Endothelial cell (in vitro differentiated cells): ENCODE results near the gene UNC119B. TPM values are rescaled to one million over a fixed set of nuclear protein-coding genes. Genes with fewer than 3 reads are reported as not detected.

Experiments used
- DNase-seq: peaks from one replicate; pipeline ENCODE4 v3.0.0; 2021; ENCODE audit warnings: low spot score
- H3K27ac Mint-ChIP-seq: one replicate; pipeline ENCODE4 v1.8.0; 2021; ENCODE audit warnings: mixed read lengths, inconsistent platforms; ENCODE audit not compliant: unreplicated experiment
- H3K27me3 Mint-ChIP-seq: one replicate; pipeline ENCODE4 v1.8.0; 2021; ENCODE audit warnings: mild to moderate bottlenecking, moderate library complexity, mixed read lengths, inconsistent platforms; ENCODE audit not compliant: unreplicated experiment
- H3K36me3 Mint-ChIP-seq: one replicate; pipeline ENCODE4 v1.8.0; 2021; ENCODE audit warnings: mild to moderate bottlenecking, low read depth, mixed read lengths, inconsistent platforms; ENCODE audit not compliant: unreplicated experiment
- H3K4me1 Mint-ChIP-seq: one replicate; pipeline ENCODE4 v1.8.0; 2021; ENCODE audit warnings: mild to moderate bottlenecking, mixed read lengths, inconsistent platforms; ENCODE audit not compliant: unreplicated experiment
- H3K4me3 Mint-ChIP-seq: one replicate; pipeline ENCODE4 v1.8.0; 2021; ENCODE audit warnings: mild to moderate bottlenecking, mixed read lengths, inconsistent platforms; ENCODE audit not compliant: unreplicated experiment
- H3K9me3 Mint-ChIP-seq: one replicate; pipeline ENCODE4 v1.8.0; 2021; ENCODE audit warnings: mixed read lengths, inconsistent platforms; ENCODE audit not compliant: unreplicated experiment
- CTCF ChIP-seq: fragments of 200-600 bp; sonication (generic); IDR thresholded peaks from one replicate; pipeline ENCODE4 v1.5.0; 2021; ENCODE audit warnings: antibody characterized with exemption; ENCODE audit not compliant: unreplicated experiment
- total RNA-seq: library from RNA; stranded (reverse); fragmentation: NEBNext Ultra II Directional; extraction: Animal tissue kit (Norgen Biotek cat#: 25700); gene quantifications from one replicate; pipeline ENCODE4 v1.2.1, GENCODE V29; 2021; ENCODE audit not compliant: unreplicated experiment

UNC119B gene
- total RNA-seq, 1 donor from 2014 or later = 35.0 TPM

- DNase-seq = peak; percentile 39
- Mint-ChIP-seq H3K27ac (no peak overlapping the region), H3K4me3 (no peak overlapping the region), H3K9me3 (no peaks in the 10 kb centered on the region), H3K36me3 (peaks cover 6% of the 10 kb centered on the region), H3K4me1 (no peaks in the 10 kb centered on the region), H3K27me3 (peaks cover 3% of the 10 kb centered on the region)
- peak; percentile 11 for TF ChIP-seq CTCF
Observed at GRCh38 chr12:120737557-120738251, 27.4 kb downstream of the UNC119B start.

- Mint-ChIP-seq H3K4me3 (no peak overlapping the region), H3K27me3 (peaks cover 3% of the 10 kb centered on the region), H3K27ac (no peak overlapping the region), H3K4me1 (no peaks in the 10 kb centered on the region), H3K9me3 (no peaks in the 10 kb centered on the region), H3K36me3 (peaks cover 6% of the 10 kb centered on the region)
- no peak for DNase-seq
- no peak for TF ChIP-seq CTCF
Observed at GRCh38 chr12:120738252-120739030, 28.2 kb downstream of the UNC119B start.

- H3K4me3 Mint-ChIP-seq = no peak overlapping the region
- no peaks in the 10 kb centered on the region for H3K4me1 Mint-ChIP-seq
- H3K27me3 Mint-ChIP-seq = peaks cover 3% of the 10 kb centered on the region
- H3K27ac Mint-ChIP-seq = no peak overlapping the region
- no peaks in the 10 kb centered on the region for H3K9me3 Mint-ChIP-seq
- peaks cover 3% of the 10 kb centered on the region for H3K36me3 Mint-ChIP-seq
- TF ChIP-seq CTCF = no peak
- DNase-seq = no peak
Observed at GRCh38 chr12:120739031-120739762, 28.9 kb downstream of the UNC119B start.

- Mint-ChIP-seq H3K4me1 (no peaks in the 10 kb centered on the region), H3K27ac (no peak overlapping the region), H3K9me3 (no peaks in the 10 kb centered on the region), H3K36me3 (no peaks in the 10 kb centered on the region), H3K27me3 (peaks cover 3% of the 10 kb centered on the region), H3K4me3 (no peak overlapping the region)
- DNase-seq = no peak
- no peak for TF ChIP-seq CTCF
Observed at GRCh38 chr12:120739821-120740613, 29.8 kb downstream of the UNC119B start.
